Aorta (tissue), 4 donors: ENCODE data around the gene ZNF148. TPM values are rescaled to one million over a fixed set of nuclear protein-coding genes. Genes with fewer than 3 reads are reported as not detected.

ENCODE experiments used
- polyA plus RNA-seq, 2 donors: library from polyadenylated mRNA; stranded (reverse); fragments of 200-250 nt; gene quantifications; one replicate each; pipeline ENCODE4 v1.2.3, GENCODE V29; 2013
- total RNA-seq, 2 donors: library from RNA; stranded (reverse); fragmentation: NEBNext Ultra II Directional; extraction: Animal tissue kit (Norgen Biotek cat#: 25700); gene quantifications; one replicate each; pipeline ENCODE4 v1.2.1, GENCODE V29; 2021
- donor health status: healthy with polysubstance abuse.
- donor health status: Bipolar disorder and iron deficiency.
- donor health status: DM: no; HTN: no; CAD: no.
- donor health status: DM: yes; HTN: yes; CAD: no.

The ZNF148 gene
- total and polyA plus RNA-seq, 4 donors = 5.3 to 63.8 (median 29.6) TPM

Other genes with a start within 250 kb of the ZNF148 start
- 1 to 10 TPM; 1.4 to 2.6 TPM for gene SLC12A8, start 162.6 kb downstream of the ZNF148 start, total RNA-seq
- gene SLC12A8, start 162.6 kb downstream of the ZNF148 start, polyA plus RNA-seq = 1 to 10 TPM in 1 of 2 donors, not detected in 1; 1.1 TPM
- gene SNX4, start 144.9 kb upstream of the ZNF148 start, total RNA-seq = 10 to 100 TPM; 30.2 to 32.9 TPM
- gene SNX4, start 144.9 kb upstream of the ZNF148 start, polyA plus RNA-seq = 10 to 100 TPM; 17.3 to 38.7 TPM
- 10 to 100 TPM; 12.4 to 13.6 TPM for gene OSBPL11, start 220.2 kb upstream of the ZNF148 start, total RNA-seq
- 1 to 10 TPM; 3.7 to 6.5 TPM for gene OSBPL11, start 220.2 kb upstream of the ZNF148 start, polyA plus RNA-seq